ENCODE data around the gene PRSS36.
"Not testable (repeated sequence)": the region's sequence is repeated elsewhere in the genome, so short reads cannot be mapped to it uniquely, and the experiment has no call there.

Gene PRSS36

DNA sequence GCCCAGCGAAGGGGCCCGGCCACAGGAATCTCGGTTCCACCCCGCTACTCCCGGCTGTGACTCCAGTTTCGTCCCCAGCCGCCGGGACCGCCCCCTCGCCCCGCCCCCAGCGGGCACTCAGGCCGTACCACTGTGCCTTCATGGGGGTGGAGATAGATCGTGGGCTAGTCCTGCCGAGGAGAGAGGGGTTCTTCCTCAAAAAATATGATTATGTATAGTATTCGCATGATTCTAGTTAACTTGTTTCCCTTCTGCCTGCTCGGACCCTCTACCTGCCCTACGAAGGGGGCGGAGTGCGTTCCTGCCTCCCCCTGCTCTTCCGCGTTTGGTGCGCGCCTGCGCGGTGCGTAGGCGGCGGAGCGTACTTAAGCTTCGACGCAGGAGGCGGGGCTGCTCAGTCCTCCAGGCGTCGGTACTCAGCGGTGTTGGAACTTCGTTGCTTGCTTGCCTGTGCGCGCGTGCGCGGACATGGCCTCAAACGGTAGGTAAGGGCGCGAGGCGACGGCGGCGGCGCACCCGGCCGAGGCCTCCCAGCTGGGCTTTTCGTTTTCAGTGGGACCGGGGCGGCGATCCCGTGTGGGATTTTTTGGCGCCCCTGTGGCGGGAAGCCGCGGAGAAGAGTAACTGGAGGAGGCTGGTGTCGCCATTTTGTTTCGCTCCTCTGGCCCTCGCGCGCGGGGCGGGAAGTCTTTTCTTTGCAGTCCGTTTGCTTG lies 30.0 kb upstream of the PRSS36 start, which contains the start of gene FUS:
Gene FUS, plus strand, starts transcription at position 393 of the 713 bp plus-strand sequence. Its CDS starts 76 bp downstream, at position 469.
- Histone ChIP-seq H3K9ac (ENCODE audit: low read length) (peak within 1 kb of the TSS; percentile 89), H3K4me3 (ENCODE audit: low read length) (peak within 1 kb of the TSS; percentile 93), H3K27me3 (ENCODE audit: control insufficient read depth, insufficient read depth, low read length) (no peaks in the 10 kb centered on the region), H3K4me1 (ENCODE audit: control insufficient read depth, insufficient read depth, low read length) (peaks cover 18% of the 10 kb centered on the region), H3K27ac (ENCODE audit: low read depth, low read length) (peak within 1 kb of the TSS; percentile 99), H3K36me3 (ENCODE audit: control insufficient read depth, insufficient read depth, low read length) (peaks cover 13% of the 10 kb centered on the region)

GRCh38 chr16:31179219-31179746 lies 29.4 kb upstream of the PRSS36 start:
- peaks cover 18% of the 10 kb centered on the region for H3K4me1 ChIP-seq (ENCODE audit: control insufficient read depth, insufficient read depth, low read length)
- no peaks in the 10 kb centered on the region for H3K27me3 ChIP-seq (ENCODE audit: control insufficient read depth, insufficient read depth, low read length)
- peak overlapping the region; percentile 99 for H3K27ac ChIP-seq (ENCODE audit: low read depth, low read length)
- H3K36me3 ChIP-seq (ENCODE audit: control insufficient read depth, insufficient read depth, low read length): peaks cover 9% of the 10 kb centered on the region
- H3K9ac ChIP-seq (ENCODE audit: low read length): peak overlapping the region; percentile 63
- peak overlapping the region; percentile 93 for H3K4me3 ChIP-seq (ENCODE audit: low read length)

- no peaks in the 10 kb centered on the region for H3K36me3 ChIP-seq (ENCODE audit: control insufficient read depth, insufficient read depth, low read length)
- H3K4me1 ChIP-seq (ENCODE audit: control insufficient read depth, insufficient read depth, low read length): peaks cover 10% of the 10 kb centered on the region
- H3K9ac ChIP-seq (ENCODE audit: low read length): no peak overlapping the region
- H3K27ac ChIP-seq (ENCODE audit: low read depth, low read length): no peak overlapping the region
- H3K27me3 ChIP-seq (ENCODE audit: control insufficient read depth, insufficient read depth, low read length): no peaks in the 10 kb centered on the region
- H3K4me3 ChIP-seq (ENCODE audit: low read length): peak overlapping the region; percentile 32
Measured at GRCh38 chr16:31177136-31177535, 27.3 kb upstream of the PRSS36 start.

- H3K9ac ChIP-seq (ENCODE audit: low read length); H3K4me3 ChIP-seq (ENCODE audit: low read length); H3K4me1 ChIP-seq (ENCODE audit: control insufficient read depth, insufficient read depth, low read length); H3K27me3 ChIP-seq (ENCODE audit: control insufficient read depth, insufficient read depth, low read length); H3K36me3 ChIP-seq (ENCODE audit: control insufficient read depth, insufficient read depth, low read length); H3K27ac ChIP-seq (ENCODE audit: low read depth, low read length): not testable (repeated sequence)
Measured at GRCh38 chr16:31170048-31170447, 20.2 kb upstream of the PRSS36 start.

DNA sequence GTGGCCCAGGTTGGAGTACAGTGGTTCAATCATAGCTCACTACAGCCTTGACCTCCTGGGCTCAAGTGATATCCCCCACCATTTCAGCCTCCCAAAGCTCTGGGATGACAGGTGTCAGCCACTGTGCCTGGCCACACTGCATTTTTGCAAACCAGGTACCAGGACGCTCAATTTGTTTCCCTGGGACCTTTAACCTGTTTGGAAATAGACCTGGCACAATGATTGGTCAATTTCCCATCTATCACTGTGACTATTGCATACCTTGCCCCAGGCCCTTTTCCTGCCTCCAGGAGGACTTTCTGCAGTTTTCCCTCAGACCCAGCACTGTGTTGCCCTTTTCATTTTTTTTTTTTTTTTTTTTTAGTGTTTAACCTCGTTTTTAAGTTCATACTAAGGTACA lies 19.0 kb upstream of the PRSS36 start:
- no peaks in the 10 kb centered on the region for H3K4me1 ChIP-seq (ENCODE audit: control insufficient read depth, insufficient read depth, low read length)
- no peak overlapping the region for H3K4me3 ChIP-seq (ENCODE audit: low read length)
- no peak overlapping the region for H3K9ac ChIP-seq (ENCODE audit: low read length)
- no peaks in the 10 kb centered on the region for H3K27me3 ChIP-seq (ENCODE audit: control insufficient read depth, insufficient read depth, low read length)
- H3K36me3 ChIP-seq (ENCODE audit: control insufficient read depth, insufficient read depth, low read length): no peaks in the 10 kb centered on the region
- no peak overlapping the region for H3K27ac ChIP-seq (ENCODE audit: low read depth, low read length)

- H3K4me3 ChIP-seq (ENCODE audit: low read length): no peak overlapping the region
- no peaks in the 10 kb centered on the region for H3K4me1 ChIP-seq (ENCODE audit: control insufficient read depth, insufficient read depth, low read length)
- no peak overlapping the region for H3K9ac ChIP-seq (ENCODE audit: low read length)
- H3K36me3 ChIP-seq (ENCODE audit: control insufficient read depth, insufficient read depth, low read length): no peaks in the 10 kb centered on the region
- H3K27me3 ChIP-seq (ENCODE audit: control insufficient read depth, insufficient read depth, low read length): no peaks in the 10 kb centered on the region
- no peak overlapping the region for H3K27ac ChIP-seq (ENCODE audit: low read depth, low read length)
Measured at GRCh38 chr16:31167315-31167714, 17.4 kb upstream of the PRSS36 start.

- no peak overlapping the region for H3K9ac ChIP-seq (ENCODE audit: low read length)
- H3K4me3 ChIP-seq (ENCODE audit: low read length): no peak overlapping the region
- H3K27ac ChIP-seq (ENCODE audit: low read depth, low read length): no peak overlapping the region
Measured at GRCh38 chr16:31157136-31157535, 7.3 kb upstream of the PRSS36 start.

DNA sequence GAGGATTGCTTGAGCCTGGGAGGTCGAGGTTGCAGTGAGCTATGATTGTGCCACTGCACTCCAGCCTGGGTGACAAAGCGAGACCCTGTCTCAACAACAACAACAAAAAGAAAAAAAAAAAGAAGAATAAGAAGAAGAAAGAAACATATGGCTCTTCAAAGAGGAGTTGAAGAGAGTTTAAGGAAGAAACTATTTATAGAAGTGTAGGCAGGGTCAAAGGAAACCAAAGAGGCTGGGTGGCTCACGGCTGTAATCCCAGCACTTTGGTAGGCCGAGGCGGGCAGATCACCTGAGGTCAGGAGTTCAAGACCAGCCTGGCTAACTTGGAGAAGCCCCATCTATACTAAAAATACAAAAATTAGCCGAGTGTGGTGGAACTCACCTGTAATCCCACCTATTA lies 1.1 kb upstream of the PRSS36 start:
- H3K9ac ChIP-seq (ENCODE audit: low read length); H3K27ac ChIP-seq (ENCODE audit: low read depth, low read length); H3K4me3 ChIP-seq (ENCODE audit: low read length); H3K4me1 ChIP-seq (ENCODE audit: control insufficient read depth, insufficient read depth, low read length); H3K27me3 ChIP-seq (ENCODE audit: control insufficient read depth, insufficient read depth, low read length); H3K36me3 ChIP-seq (ENCODE audit: control insufficient read depth, insufficient read depth, low read length): not testable (repeated sequence)

More at GRCh38 chr16:31157136-31157535, 7.3 kb upstream of the PRSS36 start:
- no peaks in the 10 kb centered on the region for H3K36me3 ChIP-seq (ENCODE audit: control insufficient read depth, insufficient read depth, low read length)
- no peaks in the 10 kb centered on the region for H3K4me1 ChIP-seq (ENCODE audit: control insufficient read depth, insufficient read depth, low read length)
- H3K27me3 ChIP-seq (ENCODE audit: control insufficient read depth, insufficient read depth, low read length): no peaks in the 10 kb centered on the region

GRCh38 chr16:31149332-31149731 lies 534 bp downstream of the PRSS36 start:
- no peak overlapping the region for H3K4me3 ChIP-seq (ENCODE audit: low read length)
- no peak overlapping the region for H3K9ac ChIP-seq (ENCODE audit: low read length)
- H3K27me3 ChIP-seq (ENCODE audit: control insufficient read depth, insufficient read depth, low read length): peaks cover 3% of the 10 kb centered on the region
- no peaks in the 10 kb centered on the region for H3K36me3 ChIP-seq (ENCODE audit: control insufficient read depth, insufficient read depth, low read length)
- H3K4me1 ChIP-seq (ENCODE audit: control insufficient read depth, insufficient read depth, low read length): no peaks in the 10 kb centered on the region
- H3K27ac ChIP-seq (ENCODE audit: low read depth, low read length): no peak overlapping the region

DNA sequence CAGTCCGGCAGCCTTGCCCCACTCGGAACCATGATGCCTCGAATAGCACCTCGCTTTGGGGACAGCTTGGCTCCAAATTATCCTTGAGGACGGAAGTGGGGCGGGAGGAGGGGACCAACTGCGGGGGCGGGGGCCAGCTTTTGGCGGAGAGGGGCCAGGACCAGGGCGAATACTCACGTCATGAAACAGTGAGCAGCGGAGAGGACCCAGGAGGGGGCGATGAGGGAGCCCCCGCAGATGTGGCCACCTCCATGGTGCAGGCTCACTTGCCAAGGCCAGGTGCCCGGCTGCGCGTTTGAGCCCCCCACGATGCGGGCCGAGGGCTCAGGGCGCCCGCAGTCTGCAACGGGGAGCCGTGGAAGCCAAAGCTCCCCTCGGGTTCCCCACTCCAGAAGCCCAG lies 970 bp downstream of the PRSS36 start:
- Histone ChIP-seq H3K9ac (ENCODE audit: low read length) (no peak overlapping the region), H3K4me3 (ENCODE audit: low read length) (no peak overlapping the region), H3K27me3 (ENCODE audit: control insufficient read depth, insufficient read depth, low read length) (peaks cover 3% of the 10 kb centered on the region), H3K4me1 (ENCODE audit: control insufficient read depth, insufficient read depth, low read length) (no peaks in the 10 kb centered on the region), H3K27ac (ENCODE audit: low read depth, low read length) (no peak overlapping the region), H3K36me3 (ENCODE audit: control insufficient read depth, insufficient read depth, low read length) (no peaks in the 10 kb centered on the region)

DNA sequence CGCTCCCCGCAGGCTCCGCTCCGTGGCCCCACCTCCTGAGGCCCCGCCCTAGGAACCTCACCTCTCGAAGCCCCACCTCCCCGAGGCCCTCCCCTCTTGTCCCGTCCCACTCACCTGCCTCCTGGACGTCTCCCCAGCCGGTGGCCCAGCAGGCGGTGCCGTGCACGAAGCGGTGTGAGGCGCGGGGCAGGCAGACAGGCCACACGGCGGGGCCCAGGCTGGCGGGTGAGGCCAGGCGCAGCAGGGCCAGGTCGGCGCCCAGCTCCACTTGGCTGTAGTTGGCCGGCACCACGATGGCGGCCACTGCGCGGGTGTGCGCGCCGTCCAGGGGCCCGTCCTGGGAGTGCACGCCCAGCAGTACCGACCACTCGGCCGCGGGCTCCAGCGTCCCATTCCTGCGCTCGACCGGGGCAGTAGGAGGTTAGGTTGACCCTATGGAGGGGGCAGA lies 1.6 kb downstream of the PRSS36 start:
- no peak overlapping the region for H3K4me3 ChIP-seq (ENCODE audit: low read length)
- H3K4me1 ChIP-seq (ENCODE audit: control insufficient read depth, insufficient read depth, low read length): no peaks in the 10 kb centered on the region
- H3K27ac ChIP-seq (ENCODE audit: low read depth, low read length): no peak overlapping the region
- no peaks in the 10 kb centered on the region for H3K36me3 ChIP-seq (ENCODE audit: control insufficient read depth, insufficient read depth, low read length)
- H3K27me3 ChIP-seq (ENCODE audit: control insufficient read depth, insufficient read depth, low read length): peaks cover 3% of the 10 kb centered on the region
- no peak overlapping the region for H3K9ac ChIP-seq (ENCODE audit: low read length)

DNA sequence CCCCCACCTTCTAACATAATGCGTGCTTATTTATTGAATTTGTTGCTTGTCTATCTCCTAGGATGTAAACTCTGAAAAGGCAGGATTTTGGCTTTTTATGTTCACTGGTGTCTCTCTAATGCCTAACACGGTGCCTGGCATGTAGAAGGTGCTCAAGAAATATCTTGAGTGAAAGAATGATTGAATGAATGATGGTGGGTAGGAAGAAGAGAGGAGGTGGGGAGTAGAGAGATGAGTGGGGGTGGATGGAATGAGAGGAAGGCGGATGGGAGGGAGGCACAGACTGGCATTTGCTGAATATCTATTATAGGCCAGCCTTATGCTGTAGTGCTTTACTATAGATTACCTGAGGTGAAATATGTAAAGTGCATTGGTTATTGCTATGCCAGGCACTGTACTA lies 2.3 kb downstream of the PRSS36 start:
- Histone ChIP-seq H3K4me3 (ENCODE audit: low read length) (no peak overlapping the region), H3K27me3 (ENCODE audit: control insufficient read depth, insufficient read depth, low read length) (peaks cover 3% of the 10 kb centered on the region), H3K27ac (ENCODE audit: low read depth, low read length) (no peak overlapping the region), H3K9ac (ENCODE audit: low read length) (no peak overlapping the region), H3K4me1 (ENCODE audit: control insufficient read depth, insufficient read depth, low read length) (no peaks in the 10 kb centered on the region), H3K36me3 (ENCODE audit: control insufficient read depth, insufficient read depth, low read length) (no peaks in the 10 kb centered on the region)
